GM19193 (cell line): ENCODE results near the gene KHDC4.
A peak's percentile ranks its signal among the peaks of the same experiment; 100 is the strongest.

Experiments used
- POLR2A ChIP-seq: IDR thresholded peaks from 4 replicates; pipeline ENCODE4 v1.6.1; 2011; ENCODE audit not compliant: insufficient read depth, insufficient read length; ENCODE audit errors: extremely low read depth

KHDC4 gene

DNA sequence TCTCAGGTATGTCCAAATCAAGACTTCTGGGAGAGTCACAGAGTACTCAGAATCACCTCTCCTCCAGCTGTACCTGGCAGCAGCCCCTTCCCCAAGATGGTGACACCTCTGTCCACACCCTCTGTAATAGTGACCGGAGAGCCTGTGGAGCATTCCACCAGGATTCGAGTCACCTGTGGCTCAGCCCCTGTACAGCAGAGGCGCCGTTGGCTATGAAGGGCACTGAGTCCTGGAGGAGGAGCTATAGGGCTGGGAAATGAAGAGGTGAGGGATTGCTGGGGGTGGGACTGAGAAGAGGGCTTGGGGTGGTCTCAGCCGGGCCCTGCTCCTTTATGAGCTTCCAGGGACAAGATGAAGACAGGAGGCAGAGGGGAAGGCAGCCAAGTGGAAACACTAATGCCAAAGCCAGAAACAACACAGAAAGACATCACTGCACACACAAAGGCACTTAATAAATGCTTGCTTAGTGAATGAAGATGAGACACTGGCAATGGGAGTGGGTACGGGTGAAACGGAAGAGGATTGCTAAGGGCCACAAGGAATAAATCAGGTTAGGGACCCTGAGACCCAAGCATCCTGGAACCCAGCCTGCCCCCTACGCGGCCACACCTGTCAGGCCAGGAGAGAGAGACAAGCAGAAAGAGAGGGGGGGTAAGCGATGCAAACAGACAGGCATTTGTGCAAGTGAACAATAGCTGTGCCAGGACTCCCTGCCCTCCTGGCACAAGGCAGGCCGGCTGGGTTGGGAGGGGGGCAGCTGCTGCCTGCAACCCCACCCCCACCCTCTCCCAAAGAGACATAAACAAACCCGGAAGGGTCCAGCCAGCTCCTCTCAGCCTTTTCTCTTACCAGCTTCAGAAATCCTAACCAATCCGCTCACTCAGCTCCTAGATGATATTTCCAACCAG is 40.2 kb upstream of the KHDC4 start:
- no peak for TF ChIP-seq POLR2A

DNA sequence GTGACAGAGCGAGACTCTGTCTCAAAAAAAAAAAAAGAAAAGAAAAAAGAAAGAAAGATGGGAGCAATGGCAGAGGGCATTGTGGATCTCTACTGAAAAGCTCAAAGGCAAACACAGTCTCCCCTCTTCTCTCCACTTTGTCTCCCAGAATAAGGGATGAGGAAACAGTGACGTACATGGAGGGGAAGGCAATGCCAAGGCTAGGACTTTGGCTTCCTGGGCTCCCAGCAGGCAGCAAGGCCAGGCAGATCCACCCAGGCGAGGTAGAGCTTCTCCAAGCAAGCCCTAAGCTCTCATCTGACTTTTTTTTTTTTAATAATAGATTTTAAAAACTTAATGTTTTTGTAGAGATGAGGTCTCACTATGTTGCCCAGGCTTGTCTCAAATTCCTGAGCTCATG is 39.5 kb upstream of the KHDC4 start:
- no peak for TF ChIP-seq POLR2A

DNA sequence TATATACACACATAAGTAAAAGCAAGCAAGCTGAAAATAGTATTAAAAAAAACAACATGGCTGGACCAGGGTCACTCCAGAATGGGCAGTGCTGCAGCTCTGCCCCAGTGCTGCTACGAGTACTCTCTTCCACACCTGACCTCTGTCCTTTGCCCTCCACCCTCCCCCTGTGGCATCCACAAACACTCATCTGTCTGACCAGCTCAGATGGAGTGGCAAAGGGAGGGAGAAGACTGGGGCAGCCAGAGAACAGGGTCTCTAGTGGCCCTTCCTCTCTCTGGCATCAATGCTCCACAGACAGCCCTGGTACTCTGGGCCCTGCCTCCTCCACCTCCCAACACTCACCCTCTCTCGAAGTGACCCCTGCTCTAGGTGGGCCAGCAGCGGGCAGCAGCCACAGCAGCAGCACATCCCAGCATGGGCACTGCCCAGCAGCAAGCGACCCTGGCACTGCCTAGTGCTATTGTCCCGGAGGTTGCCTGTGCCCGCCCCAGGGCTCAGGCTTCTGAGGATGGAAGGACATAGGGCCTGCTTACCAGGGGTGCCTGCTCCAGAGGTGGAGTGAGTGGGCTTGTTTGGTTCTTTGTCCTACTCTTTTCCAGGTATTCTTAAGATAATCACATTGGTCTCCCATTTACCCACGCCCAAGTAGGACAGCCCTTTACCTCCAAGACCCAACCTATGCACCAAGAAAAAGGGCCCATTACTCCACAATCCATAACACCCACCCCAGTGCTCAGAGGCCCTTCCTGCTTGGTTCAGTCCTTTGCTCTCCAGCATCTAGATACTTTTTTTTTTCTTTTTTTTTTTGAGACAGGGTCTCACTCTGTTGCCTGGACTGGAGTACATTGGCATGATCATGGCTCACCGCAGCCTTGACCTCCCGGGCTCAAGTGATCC is 37.9 kb upstream of the KHDC4 start:
- TF ChIP-seq POLR2A = no peak

DNA sequence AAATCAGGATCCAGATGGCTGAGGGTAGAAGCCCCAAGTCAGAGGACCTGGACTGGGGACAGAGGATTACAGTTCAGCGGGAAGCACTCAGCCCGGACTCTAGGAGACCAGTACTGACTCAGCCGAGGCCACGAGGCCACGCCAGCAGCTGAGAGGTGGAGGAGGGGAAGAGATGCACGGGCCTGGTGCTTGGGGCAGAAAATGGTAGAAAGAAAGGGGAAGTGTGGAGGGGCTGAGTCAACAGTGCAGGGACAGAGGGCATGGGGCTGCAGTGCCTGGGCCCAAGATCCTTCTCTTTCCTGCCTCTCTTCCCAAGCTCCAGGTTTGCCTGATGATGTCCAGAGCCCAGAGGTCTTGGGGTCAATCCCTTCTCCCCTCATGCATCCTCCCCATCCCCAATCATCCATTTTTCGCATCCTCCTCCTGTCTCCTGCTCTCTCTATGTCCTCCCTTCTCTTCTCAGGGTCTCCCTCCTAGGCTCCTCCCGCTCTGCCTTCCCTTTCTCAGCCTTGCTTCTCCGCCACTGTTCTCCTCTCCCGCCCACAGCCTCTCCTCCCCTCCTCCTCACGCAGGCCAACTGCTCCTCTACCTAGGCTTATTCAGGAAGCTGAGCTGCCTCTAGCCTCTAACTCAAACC is 36.4 kb upstream of the KHDC4 start:
- peak; percentile 34 for TF ChIP-seq POLR2A

DNA sequence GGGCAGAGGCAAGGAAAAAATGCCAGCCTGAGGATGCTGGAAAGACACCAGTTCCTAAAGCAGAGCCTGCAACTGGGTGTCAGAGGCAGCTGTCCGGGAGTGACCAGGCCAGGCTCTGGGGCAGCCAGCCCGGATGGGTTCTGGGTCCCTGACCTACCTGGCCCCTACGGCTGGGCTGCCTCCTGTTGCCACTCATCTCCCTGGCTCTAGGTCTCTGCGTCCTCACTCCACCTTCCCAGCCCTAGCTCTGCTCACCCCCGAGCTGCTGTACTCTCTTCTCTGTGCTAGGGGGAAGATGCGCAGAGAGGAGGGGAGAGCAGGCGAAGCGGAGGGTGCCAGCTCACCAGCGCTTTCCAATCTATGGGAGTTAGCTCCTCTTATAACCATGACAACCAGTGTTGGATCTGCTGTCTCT is 35.2 kb upstream of the KHDC4 start:
- no peak for TF ChIP-seq POLR2A

DNA sequence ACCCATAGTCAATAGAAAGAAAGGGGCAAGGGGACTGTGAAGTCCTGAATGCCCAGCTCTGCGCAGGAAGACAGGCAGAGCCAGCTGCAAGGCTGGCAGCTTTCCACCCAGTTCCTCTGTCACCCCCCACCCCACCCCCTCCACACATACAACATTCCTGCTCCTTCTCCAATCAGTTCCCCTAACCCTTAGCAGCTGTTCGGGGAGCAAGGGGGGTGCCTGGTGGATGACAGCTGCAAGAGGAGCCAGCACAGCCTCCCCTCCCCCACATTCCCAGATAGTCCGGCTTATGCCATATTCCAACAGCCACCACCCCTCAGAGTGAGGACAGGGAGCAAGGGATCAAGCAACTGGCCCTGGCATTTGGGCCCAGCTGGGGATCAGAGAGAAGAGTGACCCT is 34.5 kb upstream of the KHDC4 start:
- no peak for TF ChIP-seq POLR2A

DNA sequence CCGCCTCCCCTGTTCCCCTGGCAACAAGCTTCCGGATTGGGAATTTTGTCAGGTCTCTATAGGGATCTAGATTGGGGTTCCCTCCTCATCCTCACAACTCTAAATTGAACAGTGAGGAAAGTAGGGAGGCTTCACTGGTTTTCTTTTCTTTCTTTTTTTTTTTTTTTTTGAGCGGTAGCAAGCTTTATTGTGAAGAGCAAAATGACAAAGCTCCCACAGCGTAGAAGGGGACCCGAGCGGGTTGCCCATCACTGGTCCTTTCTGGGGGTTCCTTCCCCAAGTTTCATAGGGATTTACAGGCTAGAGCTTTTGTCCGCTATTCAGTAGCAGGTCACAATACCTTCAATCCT is 33.8 kb upstream of the KHDC4 start:
- no peak for TF ChIP-seq POLR2A

DNA sequence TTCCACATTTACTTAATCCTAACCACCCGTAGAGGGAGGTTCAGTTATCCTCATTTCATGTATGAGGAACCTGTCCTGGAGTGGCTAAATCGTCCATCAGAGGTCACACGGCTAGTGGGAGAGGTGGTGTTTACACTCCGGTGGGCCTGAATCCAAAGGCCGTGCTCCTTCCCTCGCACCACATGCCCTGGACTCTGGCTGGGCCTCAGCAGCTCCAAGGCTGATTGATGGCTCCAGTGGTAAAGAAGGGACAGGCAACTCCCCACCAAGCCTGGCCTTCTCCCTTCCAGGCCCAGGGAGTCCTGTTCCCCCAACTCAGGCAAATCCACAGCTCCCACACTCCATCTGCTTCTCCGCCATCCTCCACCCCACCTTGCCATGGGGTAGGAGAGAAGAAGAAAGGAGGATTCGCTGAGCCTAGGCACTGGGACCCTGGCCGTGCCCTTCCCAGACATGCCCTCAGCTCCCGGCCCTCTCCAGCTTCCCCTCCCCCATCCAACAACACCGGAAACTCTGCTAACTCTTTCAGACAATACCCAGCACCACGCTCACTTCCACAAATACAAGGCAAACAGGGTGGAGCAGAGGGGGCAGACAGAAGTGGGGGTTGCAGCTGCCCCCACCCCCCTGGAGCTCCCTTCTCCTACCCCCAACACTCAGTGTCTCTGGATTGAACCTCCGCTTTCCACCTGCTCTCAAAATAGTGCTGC is 33.3 kb upstream of the KHDC4 start:
- TF ChIP-seq POLR2A = no peak

DNA sequence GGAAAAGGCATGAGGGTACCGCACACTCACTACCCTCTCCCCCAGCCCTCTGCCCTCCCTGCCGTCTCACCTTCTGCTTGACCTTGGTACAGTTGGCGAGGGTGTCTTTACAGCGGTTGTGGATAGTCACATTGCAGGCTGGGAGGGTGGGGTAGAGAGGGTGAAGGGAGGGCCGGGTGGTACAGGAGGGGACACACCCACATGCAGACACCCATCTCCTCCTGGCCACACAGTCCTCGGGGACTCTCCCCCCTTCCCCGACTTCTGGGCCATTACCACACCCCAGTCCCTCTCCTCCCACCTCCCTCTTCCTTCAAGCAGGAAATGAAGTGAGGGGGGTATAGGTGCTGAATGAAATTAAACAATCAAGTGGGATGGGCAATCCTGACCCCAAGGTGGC is 32.5 kb upstream of the KHDC4 start:
- TF ChIP-seq POLR2A = peak; percentile 7

DNA sequence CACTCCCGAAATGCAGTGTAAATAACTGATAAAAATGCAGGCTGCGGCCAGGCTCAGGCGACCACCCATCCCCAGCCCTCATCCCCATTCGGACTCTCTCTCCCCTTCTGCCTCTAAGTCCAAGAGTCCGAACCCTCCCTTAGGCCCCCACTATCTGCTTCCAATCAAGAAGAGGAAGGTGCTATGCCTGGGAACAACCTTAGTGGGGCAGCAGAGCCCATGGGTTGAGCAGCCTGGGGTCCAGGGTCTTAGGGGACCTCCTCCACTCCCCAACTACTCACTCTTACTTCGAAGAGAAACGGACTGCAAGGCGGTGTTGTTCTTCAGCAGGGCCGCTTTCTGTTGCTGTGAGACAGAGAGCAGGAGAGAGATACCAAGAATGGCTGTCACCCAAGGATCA is 31.9 kb upstream of the KHDC4 start:
- TF ChIP-seq POLR2A = no peak

DNA sequence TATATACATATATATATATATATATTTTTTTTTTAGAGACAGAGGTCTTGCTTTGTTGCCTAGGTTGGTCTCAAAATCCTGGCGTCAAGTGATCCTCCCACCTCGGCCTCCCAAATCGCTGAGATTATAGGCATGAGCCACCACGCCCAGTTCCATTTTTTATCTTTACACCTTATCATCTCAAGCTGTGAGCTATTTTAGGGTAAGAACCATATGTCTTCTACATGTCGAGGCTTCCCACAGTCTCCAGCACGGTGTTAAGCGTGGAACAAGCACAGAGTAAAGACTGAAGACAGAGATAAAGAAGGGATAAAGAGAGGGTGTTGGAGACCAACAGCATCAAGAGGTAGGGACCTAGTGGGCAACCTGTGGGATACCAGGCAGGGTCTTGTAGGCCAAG is 30.0 kb upstream of the KHDC4 start:
- no peak for TF ChIP-seq POLR2A

DNA sequence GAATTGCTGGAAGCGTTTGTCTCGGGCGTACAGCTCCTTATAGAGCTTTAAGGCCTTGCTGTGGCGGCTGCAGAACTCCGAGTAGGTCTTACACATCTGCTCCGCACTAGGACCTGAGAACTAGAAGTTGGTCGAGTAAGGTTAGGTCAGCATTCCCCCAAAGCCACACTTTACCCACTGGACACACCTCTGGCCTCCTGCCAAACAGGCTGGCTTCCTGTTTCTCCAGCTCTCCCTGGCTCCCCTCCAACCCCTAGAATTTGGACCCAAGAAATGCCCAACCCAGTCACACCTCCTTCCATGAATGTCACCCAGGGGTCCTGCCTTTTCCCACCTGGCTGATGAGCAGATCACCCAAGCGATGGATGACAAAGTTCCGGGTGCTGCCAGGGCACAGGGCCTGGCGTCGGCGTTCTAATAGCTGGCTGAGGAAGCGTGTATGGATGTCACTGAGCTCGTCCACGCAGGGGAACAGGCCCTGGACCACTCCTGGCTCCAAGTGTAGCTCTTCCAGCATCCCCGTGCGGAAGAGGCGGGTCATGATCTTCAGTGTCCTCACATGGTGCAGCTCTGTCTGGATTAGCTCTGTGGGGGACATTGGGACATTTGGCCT is 28.5 kb upstream of the KHDC4 start:
- no peak for TF ChIP-seq POLR2A

DNA sequence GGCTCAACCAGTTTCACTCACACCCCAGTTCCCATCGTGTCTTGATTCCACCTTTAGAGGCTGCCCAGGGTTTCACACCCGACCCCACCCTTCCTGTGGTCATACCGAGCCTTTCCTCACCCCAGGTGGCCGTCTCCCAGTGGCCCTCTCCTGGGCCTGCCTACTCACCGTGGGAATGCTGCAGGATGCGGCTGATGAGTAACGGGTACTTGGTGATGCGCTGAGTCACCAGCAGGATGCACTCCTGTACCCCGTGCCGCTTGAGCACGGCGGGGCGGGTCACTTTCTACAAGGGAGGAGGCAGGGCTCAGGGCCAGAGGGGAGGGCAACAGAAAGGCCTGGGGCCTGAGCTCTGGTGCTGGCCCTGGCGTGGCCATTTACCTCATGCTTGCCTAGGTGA is 27.7 kb upstream of the KHDC4 start:
- TF ChIP-seq POLR2A = no peak

DNA sequence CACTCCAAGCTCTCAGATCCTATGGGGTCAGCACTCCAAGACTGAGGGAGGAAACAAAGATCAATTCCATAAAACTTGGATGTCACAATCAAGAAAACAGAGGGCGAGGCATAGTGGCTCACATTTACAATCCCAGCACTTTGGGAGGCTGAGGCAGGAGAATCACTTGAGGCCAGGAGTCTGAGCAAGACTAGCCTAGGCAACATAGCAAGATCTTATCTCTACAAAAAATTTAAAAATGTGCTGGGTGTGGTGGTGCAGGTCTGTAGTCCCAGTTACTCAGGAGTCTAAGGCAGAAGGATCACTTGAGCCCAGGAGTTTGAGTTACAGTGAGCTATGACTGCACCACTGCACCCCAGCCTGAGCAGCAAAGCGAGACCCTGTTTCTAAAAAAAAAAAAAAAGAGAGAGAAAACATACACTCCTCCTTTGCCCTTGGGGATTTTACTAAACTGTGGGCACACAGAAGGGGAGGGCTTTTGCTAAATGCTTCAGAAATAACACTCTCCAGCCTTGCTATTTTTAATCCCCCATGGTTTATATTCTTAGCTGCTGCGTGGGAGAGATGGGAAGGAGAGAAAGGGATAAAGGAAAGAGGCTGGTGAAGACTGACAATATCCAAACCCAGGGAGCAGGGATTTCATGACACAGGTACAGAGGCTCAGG is 26.0 kb upstream of the KHDC4 start:
- TF ChIP-seq POLR2A = no peak
